Peyer's patch (tissue), 4 donors: ENCODE data around the gene ALPI.

ENCODE experiments used
- POLR2A ChIP-seq, 2 donors: fragments of 450-650 bp; IDR thresholded peaks; one replicate each; pipeline ENCODE4 v1.5.1; 2017; ENCODE audit warnings: antibody characterized with exemption in 2 of 2, mild to moderate bottlenecking in 2 of 2, moderate library complexity in 2 of 2
- TF ChIP-seq, protein P1 (sequence below), 6 experiments: fragments of 450-650 bp in 4 of 6; fragments of 200-600 bp in 2 of 6; sonication (generic) in 1 of 6; IDR thresholded peaks; one replicate each; pipeline ENCODE4 v1.5.1; 2017 to 2019; ENCODE audit warnings: antibody characterized with exemption in 6 of 6, mild to moderate bottlenecking in 3 of 6, moderate library complexity in 1 of 6

DNA sequence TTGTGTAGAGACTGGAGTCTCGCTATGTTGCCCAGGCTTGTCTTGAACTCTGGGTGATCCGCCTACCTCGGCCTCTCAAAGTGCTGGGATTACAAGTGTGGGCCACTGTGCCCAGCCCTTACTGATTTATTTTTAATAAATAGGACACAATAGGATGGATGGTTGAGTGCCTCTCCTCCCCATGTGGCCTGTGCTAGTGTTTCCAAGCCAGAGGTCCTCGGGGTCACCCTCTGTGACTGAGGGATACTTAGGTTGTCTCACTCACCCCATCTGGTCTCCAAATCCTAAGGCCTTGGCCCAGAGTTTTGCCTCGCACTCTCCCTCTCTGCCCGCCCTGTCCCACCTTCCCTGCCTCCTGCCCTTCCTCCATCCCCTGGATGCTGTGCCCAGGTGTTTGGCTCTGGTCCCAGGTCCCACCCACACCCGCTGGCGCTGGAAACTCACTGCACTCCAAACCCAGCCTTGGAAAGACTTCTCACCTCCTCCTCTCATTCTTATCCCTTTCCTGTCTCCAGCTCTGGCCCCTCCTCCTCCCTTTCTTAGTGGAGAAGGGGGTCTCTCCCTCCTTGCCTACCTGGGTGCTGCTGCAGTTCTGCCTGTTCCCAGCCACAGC is 36.4 kb downstream of the ALPI start:
- TF ChIP-seq POLR2A (IDR thresholded peaks at IDR 0.05), result no peak
- TF ChIP-seq, protein P1, sequence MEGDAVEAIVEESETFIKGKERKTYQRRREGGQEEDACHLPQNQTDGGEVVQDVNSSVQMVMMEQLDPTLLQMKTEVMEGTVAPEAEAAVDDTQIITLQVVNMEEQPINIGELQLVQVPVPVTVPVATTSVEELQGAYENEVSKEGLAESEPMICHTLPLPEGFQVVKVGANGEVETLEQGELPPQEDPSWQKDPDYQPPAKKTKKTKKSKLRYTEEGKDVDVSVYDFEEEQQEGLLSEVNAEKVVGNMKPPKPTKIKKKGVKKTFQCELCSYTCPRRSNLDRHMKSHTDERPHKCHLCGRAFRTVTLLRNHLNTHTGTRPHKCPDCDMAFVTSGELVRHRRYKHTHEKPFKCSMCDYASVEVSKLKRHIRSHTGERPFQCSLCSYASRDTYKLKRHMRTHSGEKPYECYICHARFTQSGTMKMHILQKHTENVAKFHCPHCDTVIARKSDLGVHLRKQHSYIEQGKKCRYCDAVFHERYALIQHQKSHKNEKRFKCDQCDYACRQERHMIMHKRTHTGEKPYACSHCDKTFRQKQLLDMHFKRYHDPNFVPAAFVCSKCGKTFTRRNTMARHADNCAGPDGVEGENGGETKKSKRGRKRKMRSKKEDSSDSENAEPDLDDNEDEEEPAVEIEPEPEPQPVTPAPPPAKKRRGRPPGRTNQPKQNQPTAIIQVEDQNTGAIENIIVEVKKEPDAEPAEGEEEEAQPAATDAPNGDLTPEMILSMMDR (IDR thresholded peaks at IDR 0.05), result no peak
